ENCODE measurements around the gene PLCL1. TPM values are rescaled to one million over a fixed set of nuclear protein-coding genes. Genes with fewer than 3 reads are reported as not detected.
"Not testable (repeated sequence)": the region's sequence is repeated elsewhere in the genome, so short reads cannot be mapped to it uniquely, and the experiment has no call there.

PLCL1 gene
- total RNA-seq, 1 donor from 2014 or later = 78.6 TPM

DNA sequence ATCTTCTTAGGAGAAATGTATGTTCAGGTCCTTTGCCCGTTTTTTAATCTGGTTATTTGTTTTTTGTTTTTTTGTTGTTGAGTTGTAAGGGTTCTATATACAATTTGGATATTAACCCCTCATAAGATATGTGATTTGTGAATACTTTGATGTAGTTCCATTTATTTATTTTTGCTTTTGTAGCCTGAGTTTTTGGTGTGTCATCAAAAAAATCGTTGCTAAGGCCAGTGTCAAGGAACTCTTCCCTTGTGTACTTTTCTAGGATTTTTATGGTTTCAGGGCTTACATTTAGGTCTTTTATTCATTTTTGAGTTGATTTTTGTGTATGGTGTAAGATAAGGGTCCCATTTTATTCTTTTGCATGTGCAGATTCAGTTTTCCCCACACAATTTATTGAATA is 372.6 kb downstream of the PLCL1 start:
- Histone ChIP-seq H3K4me3 (no peak overlapping the region), H3K9me3 (replicated peaks) (peaks cover 28% of the 10 kb centered on the region), H3K27me3 (ENCODE audit: low read depth) (no peaks in the 10 kb centered on the region), H3K27ac (replicated peaks) (no peak overlapping the region), H3K4me1 (no peaks in the 10 kb centered on the region), H3K36me3 (no peaks in the 10 kb centered on the region)
- no peak for DNase-seq
- TF ChIP-seq, protein P1, sequence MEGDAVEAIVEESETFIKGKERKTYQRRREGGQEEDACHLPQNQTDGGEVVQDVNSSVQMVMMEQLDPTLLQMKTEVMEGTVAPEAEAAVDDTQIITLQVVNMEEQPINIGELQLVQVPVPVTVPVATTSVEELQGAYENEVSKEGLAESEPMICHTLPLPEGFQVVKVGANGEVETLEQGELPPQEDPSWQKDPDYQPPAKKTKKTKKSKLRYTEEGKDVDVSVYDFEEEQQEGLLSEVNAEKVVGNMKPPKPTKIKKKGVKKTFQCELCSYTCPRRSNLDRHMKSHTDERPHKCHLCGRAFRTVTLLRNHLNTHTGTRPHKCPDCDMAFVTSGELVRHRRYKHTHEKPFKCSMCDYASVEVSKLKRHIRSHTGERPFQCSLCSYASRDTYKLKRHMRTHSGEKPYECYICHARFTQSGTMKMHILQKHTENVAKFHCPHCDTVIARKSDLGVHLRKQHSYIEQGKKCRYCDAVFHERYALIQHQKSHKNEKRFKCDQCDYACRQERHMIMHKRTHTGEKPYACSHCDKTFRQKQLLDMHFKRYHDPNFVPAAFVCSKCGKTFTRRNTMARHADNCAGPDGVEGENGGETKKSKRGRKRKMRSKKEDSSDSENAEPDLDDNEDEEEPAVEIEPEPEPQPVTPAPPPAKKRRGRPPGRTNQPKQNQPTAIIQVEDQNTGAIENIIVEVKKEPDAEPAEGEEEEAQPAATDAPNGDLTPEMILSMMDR (IDR thresholded peaks at IDR 0.05; ENCODE audit: borderline replicate concordance) = no peak
- intact Hi-C loops (cut with micrococcal nuclease) = no loop called here

DNA sequence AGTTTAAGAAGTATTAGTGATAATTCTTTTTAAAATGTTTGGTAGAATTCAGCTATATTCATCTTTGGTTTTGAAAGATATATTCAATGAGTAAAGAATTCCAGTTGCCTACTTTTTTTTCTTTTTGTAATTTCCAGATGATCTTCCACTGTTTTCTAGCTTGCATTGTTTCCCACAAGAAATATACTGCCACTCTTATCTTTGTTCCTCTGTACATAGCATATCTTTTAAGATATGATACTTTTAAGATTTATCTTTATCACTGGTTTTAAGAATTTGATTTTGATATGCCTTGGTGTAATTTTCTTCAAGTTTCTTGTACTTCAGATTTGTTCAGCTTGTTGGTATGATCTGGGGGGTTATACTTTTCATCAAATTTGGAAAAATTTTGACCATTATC is 374.4 kb downstream of the PLCL1 start:
- no peak overlapping the region for H3K27ac ChIP-seq (replicated peaks)
- DNase-seq = no peak
- intact Hi-C loops (cut with micrococcal nuclease) = no loop called here
- H3K27me3 ChIP-seq (ENCODE audit: low read depth) = no peaks in the 10 kb centered on the region
- TF ChIP-seq, protein P1 (IDR thresholded peaks at IDR 0.05; ENCODE audit: borderline replicate concordance) = no peak
- H3K4me3 ChIP-seq = no peak overlapping the region
- H3K36me3 ChIP-seq = no peaks in the 10 kb centered on the region
- no peaks in the 10 kb centered on the region for H3K4me1 ChIP-seq
- peaks cover 28% of the 10 kb centered on the region for H3K9me3 ChIP-seq (replicated peaks)

DNA sequence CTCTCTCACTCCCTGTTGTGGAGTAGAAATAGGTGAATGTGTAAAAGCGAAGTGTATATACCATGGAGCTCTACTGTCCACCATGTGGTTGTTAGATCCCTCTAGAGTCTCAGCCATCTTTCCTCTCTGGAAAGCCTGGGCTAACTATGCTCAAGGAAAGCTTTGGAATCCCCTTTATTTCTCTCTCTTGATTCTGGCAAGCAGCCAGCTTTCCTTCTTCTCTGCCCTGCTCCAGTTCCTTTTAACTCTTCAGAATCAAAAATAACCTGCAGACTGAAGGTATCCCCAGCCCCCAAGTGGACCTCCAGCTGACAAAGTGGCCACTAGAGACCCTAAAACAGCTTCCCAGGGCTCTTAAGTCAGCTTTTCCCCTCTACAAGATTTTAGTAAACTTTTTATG is 381.9 kb downstream of the PLCL1 start:
- Histone ChIP-seq H3K36me3 (no peaks in the 10 kb centered on the region), H3K4me3 (no peak overlapping the region), H3K27ac (replicated peaks) (no peak overlapping the region), H3K27me3 (ENCODE audit: low read depth) (no peaks in the 10 kb centered on the region), H3K4me1 (peaks cover under 1% of the 10 kb centered on the region), H3K9me3 (replicated peaks) (no peaks in the 10 kb centered on the region)
- TF ChIP-seq, protein P1 (IDR thresholded peaks at IDR 0.05; ENCODE audit: borderline replicate concordance) = no peak
- intact Hi-C loops (cut with micrococcal nuclease) = no loop called here
- DNase-seq = no peak

DNA sequence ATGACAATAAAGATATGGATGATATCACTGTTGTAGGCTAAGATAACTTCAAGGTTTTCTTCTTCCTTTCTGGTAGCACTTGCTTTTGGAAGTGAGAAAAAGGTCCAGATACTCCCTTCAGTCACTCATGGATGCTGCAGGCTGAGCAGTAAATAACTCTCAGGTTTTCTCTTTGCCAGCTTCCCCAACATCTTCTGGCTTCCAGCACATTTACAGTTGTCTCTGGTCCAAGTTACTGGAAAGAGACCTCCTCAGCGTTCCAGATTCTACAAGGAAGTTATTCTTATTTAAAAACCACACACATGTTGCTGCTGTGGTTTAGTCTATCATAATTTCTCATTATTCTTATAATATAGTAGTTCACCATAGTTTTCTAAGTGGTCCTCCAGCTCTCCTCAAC is 383.4 kb downstream of the PLCL1 start:
- H3K27me3 ChIP-seq (ENCODE audit: low read depth) = no peaks in the 10 kb centered on the region
- intact Hi-C loops (cut with micrococcal nuclease) = no loop called here
- H3K27ac ChIP-seq (replicated peaks) = no peak overlapping the region
- no peaks in the 10 kb centered on the region for H3K36me3 ChIP-seq
- TF ChIP-seq, protein P1 (IDR thresholded peaks at IDR 0.05; ENCODE audit: borderline replicate concordance) = no peak
- peaks cover 10% of the 10 kb centered on the region for H3K4me1 ChIP-seq
- no peaks in the 10 kb centered on the region for H3K9me3 ChIP-seq (replicated peaks)
- DNase-seq = no peak
- no peak overlapping the region for H3K4me3 ChIP-seq

DNA sequence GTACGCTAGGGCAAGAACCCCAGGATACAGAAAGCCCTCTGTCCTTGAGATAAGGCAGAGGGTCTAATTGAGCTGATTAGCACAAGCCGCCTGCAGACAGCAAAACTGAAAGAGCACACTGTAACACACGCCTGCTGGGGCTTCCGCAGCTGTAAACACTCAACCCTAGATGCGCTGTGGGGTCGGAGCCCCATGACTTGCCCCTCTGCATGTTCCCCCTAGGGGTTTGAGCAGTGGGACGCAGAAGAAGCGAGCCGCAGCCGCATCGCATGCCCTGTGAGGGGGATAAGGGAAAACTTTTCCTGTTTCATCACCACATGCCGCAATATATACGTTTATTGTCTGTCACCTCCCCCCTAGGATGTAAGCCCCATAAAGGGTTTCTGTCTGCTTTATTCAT is 384.6 kb downstream of the PLCL1 start:
- Histone ChIP-seq H3K27me3 (ENCODE audit: low read depth) (no peaks in the 10 kb centered on the region), H3K4me3 (no peak overlapping the region), H3K9me3 (replicated peaks) (no peaks in the 10 kb centered on the region), H3K4me1 (peaks cover 10% of the 10 kb centered on the region), H3K27ac (replicated peaks) (no peak overlapping the region), H3K36me3 (no peaks in the 10 kb centered on the region)
- DNase-seq = no peak
- TF ChIP-seq, protein P1 (IDR thresholded peaks at IDR 0.05; ENCODE audit: borderline replicate concordance) = no peak
- intact Hi-C loops (cut with micrococcal nuclease) = no loop called here

DNA sequence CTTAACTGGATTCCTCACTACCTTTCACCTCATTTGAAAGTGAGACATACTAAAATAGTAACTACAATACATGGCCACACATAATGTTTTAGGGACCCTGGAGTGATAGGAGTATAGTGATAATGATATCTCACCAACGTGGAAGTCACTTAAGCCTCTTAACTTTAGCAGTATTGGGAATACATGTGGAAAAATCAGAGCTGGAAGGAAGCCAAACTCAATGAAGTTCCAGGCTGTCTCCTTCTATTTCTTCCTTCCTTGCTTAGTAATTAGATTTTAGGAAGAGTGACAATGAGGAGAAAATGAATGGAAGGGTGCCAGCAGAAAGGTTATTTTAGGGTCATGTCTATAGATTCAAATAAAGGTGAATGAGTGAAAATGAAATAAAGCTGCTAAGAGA is 387.3 kb downstream of the PLCL1 start:
- peaks cover 10% of the 10 kb centered on the region for H3K4me1 ChIP-seq
- intact Hi-C loops (cut with micrococcal nuclease) = no loop called here
- DNase-seq = no peak

DNA sequence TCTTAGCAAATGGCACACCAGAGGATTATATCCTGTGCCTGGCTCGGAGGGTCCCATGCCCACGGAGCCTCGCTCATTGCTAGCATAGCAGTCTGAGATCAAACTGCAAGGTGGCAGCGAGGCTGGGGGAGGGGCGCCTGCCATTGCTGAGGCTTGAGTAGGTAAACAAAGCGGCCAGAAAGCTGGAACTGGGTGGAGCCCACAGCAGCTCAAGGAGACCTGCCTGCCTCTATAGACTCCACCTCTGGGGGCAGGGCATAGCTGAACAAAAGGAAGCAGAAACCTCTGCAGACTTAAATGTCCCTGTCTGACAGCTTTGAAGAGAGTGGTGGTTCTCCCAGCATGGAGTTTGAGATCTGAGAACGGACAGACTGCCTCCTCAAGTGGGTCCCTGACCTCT is 392.2 kb downstream of the PLCL1 start:
- H3K4me3 ChIP-seq; H3K36me3 ChIP-seq; intact Hi-C loops (cut with micrococcal nuclease); H3K27ac ChIP-seq (replicated peaks); H3K9me3 ChIP-seq (replicated peaks); DNase-seq; H3K27me3 ChIP-seq (ENCODE audit: low read depth); H3K4me1 ChIP-seq: not testable (repeated sequence)

More for the DNA sequence above, 387.3 kb downstream of the PLCL1 start:
- Histone ChIP-seq H3K27ac (replicated peaks) (no peak overlapping the region), H3K9me3 (replicated peaks) (no peaks in the 10 kb centered on the region), H3K27me3 (ENCODE audit: low read depth) (no peaks in the 10 kb centered on the region), H3K4me3 (no peak overlapping the region), H3K36me3 (no peaks in the 10 kb centered on the region)
- TF ChIP-seq, protein P1 (IDR thresholded peaks at IDR 0.05; ENCODE audit: borderline replicate concordance) = no peak

Measured in left ventricle myocardium inferior (tissue), 1 donor.